ENCODE measurements around the gene GPR156.

DNA sequence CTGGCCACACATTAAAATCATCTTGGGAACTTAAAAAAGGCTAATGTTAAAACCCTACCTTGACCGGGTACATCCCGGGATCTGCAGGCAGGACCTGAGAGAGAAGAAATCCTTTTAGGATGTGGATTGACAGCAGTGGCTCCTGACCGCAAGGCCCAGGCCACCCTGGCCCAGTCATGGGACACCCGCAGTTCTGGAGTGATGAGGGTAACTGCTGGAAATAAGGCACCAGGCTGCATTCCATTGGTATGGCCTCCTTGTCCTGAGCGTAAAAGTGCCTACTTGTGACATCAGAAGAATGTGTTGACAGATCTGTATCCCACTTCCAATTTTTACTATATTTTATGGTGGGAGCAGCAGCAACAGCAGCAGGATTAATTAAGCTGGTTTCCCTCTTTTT, 127.3 kb downstream of the GPR156 start:
- TF ChIP-seq, protein P1, sequence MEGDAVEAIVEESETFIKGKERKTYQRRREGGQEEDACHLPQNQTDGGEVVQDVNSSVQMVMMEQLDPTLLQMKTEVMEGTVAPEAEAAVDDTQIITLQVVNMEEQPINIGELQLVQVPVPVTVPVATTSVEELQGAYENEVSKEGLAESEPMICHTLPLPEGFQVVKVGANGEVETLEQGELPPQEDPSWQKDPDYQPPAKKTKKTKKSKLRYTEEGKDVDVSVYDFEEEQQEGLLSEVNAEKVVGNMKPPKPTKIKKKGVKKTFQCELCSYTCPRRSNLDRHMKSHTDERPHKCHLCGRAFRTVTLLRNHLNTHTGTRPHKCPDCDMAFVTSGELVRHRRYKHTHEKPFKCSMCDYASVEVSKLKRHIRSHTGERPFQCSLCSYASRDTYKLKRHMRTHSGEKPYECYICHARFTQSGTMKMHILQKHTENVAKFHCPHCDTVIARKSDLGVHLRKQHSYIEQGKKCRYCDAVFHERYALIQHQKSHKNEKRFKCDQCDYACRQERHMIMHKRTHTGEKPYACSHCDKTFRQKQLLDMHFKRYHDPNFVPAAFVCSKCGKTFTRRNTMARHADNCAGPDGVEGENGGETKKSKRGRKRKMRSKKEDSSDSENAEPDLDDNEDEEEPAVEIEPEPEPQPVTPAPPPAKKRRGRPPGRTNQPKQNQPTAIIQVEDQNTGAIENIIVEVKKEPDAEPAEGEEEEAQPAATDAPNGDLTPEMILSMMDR (IDR thresholded peaks at IDR 0.05), result no peak
- TF ChIP-seq POLR2A (IDR thresholded peaks at IDR 0.05), result no peak
